Measurements from ENCODE around the gene SLC1A1.

GRCh38 chr9:4569101-4569500 lies 78.8 kb downstream of the SLC1A1 start:
- TF ChIP-seq POLR2A (IDR thresholded peaks at IDR 0.05), result no peak
- TF ChIP-seq CTCF (IDR thresholded peaks at IDR 0.05), result no peak

All from heart left ventricle (tissue), 13 donors.